HCT116 (cell line): Measurements from ENCODE around the gene NSG1. TPM values are rescaled to one million over a fixed set of nuclear protein-coding genes. Genes with fewer than 3 reads are reported as not detected.

Experiments
- ATAC-seq: fragments of 200-7000 bp; cut with Tn5 transposase; 2 replicates; pipeline ENCODE4 v1.9.1; 2020; ENCODE audit warnings: mild to moderate bottlenecking, moderate library complexity
- BruUV-seq: library from RNA; stranded (reverse); fragments of 400-500 nt; replicated peaks from 2 replicates; lab custom pipeline; 2021; lab: Mats Ljungman, UMichigan
- CTCF ChIA-PET: fragments of 300-600 bp; sonication (Branson Sonifier 250); formaldehyde crosslinking; loops from one replicate; lab custom pipeline; 2021; ENCODE audit warnings: antibody characterized with exemption; lab: Charles Lee
- POLR2A ChIA-PET: fragments of 300-600, 350-600 bp; sonication (Branson Sonifier 250); formaldehyde crosslinking; loops from one replicate; lab custom pipeline; 2021; ENCODE audit warnings: antibody characterized with exemption; lab: Charles Lee
- RAD21 ChIA-PET, 2 experiments: fragments of 300-600 bp; sonication (Branson Sonifier 250); formaldehyde crosslinking; loops; one replicate each; lab custom pipeline; 2023; ENCODE audit warnings: low total read pairs in 2 of 2; ENCODE audit not compliant: uncharacterized antibody in 2 of 2, unreplicated experiment in 2 of 2, low non-redundant PET in 1 of 2; lab: Charles Lee
- DNase-seq: peaks from one replicate; pipeline ENCODE4 v3.0.0-alpha.2; 2010; ENCODE audit warnings: low read depth, low spot score
- H2AFZ ChIP-seq: fragments of 200-600 bp; shearing (Covaris generic), sonication (generic); 2 replicates; pipeline ENCODE4 v1.6.1; 2017; ENCODE audit warnings: low read depth, mixed run types, mixed read lengths, antibody characterized with exemption, low read length; ENCODE audit not compliant: poor library complexity, severe bottlenecking
- H3K27ac ChIP-seq: 2 replicates; pipeline ENCODE4 v1.5.1; 2012; ENCODE audit warnings: low read depth, low read length
- H3K27me3 ChIP-seq: fragments of 200-600 bp; sonication (generic); 2 replicates; pipeline ENCODE4 v1.6.1; 2016; ENCODE audit warnings: mixed run types, low read length, mixed read lengths; ENCODE audit not compliant: insufficient read depth
- H3K36me3 ChIP-seq, 2 experiments: fragments of 200-500 bp in 1 of 2; fragments of 200-600 bp in 1 of 2; sonication (Bioruptor generic) in 1 of 2; sonication (generic) in 1 of 2; 2 replicates each; pipeline versions ENCODE4 v1.5.1 to v1.6.1; 2014 to 2016; ENCODE audit warnings: low read length in 2 of 2, inconsistent platforms in 1 of 2, mixed read lengths in 1 of 2, mixed run types in 1 of 2; ENCODE audit not compliant: insufficient read depth in 2 of 2, control insufficient read depth in 1 of 2
- H3K4me1 ChIP-seq, 2 experiments: fragments of 200-600 bp in 1 of 2; sonication (generic) in 1 of 2; 2 replicates each; pipeline versions ENCODE4 v1.5.1 to v1.6.1; 2012 to 2017; ENCODE audit warnings: low read length in 2 of 2, inconsistent platforms in 1 of 2, mild to moderate bottlenecking in 1 of 2, mixed read lengths in 1 of 2, mixed run types in 1 of 2, moderate library complexity in 1 of 2; ENCODE audit not compliant: insufficient read depth in 2 of 2, control insufficient read depth in 1 of 2
- H3K4me2 ChIP-seq: fragments of 200-600 bp; sonication (generic); 2 replicates; pipeline ENCODE4 v1.6.1; 2017; ENCODE audit warnings: mixed run types, low read length, mixed read lengths
- H3K4me3 ChIP-seq, 2 experiments: fragments of 200-600 bp in 1 of 2; sonication (generic) in 1 of 2; replicated peaks in 1 of 2; 2 replicates each; pipeline ENCODE4 v1.5.1; 2011 to 2016; ENCODE audit warnings: low read length in 2 of 2, control low read depth in 1 of 2, low read depth in 1 of 2, mild to moderate bottlenecking in 1 of 2, mixed read lengths in 1 of 2, mixed run types in 1 of 2
- H3K79me2 ChIP-seq: fragments of 200-600 bp; sonication (generic); 2 replicates; pipeline ENCODE4 v1.6.1; 2017; ENCODE audit warnings: mild to moderate bottlenecking, mixed run types, low read length, moderate library complexity, mixed read lengths; ENCODE audit not compliant: insufficient read depth
- H3K9ac ChIP-seq: fragments of 200-600 bp; sonication (generic); 2 replicates; pipeline ENCODE4 v1.6.1; 2016; ENCODE audit warnings: low read length, mixed read lengths
- H3K9me2 ChIP-seq: fragments of 200-600 bp; sonication (generic), shearing (Covaris generic); 2 replicates; pipeline ENCODE4 v1.6.1; 2017; ENCODE audit warnings: mixed run types, mild to moderate bottlenecking, moderate library complexity; ENCODE audit not compliant: insufficient read depth
- H3K9me3 ChIP-seq, 2 experiments: fragments of 200-500 bp in 1 of 2; fragments of 200-600 bp in 1 of 2; sonication (Bioruptor generic) in 1 of 2; sonication (generic) in 1 of 2; 2 replicates each; pipeline ENCODE4 v1.6.1; 2014 to 2017; ENCODE audit warnings: low read length in 2 of 2, mixed read lengths in 2 of 2, inconsistent platforms in 1 of 2, low read depth in 1 of 2, mild to moderate bottlenecking in 1 of 2, mixed run types in 1 of 2, moderate library complexity in 1 of 2; ENCODE audit not compliant: control insufficient read depth in 1 of 2, insufficient read depth in 1 of 2
- H4K20me1 ChIP-seq: fragments of 200-600 bp; sonication (generic), shearing (Covaris generic); 2 replicates; pipeline ENCODE4 v1.6.1; 2017; ENCODE audit warnings: mixed run types, mild to moderate bottlenecking, moderate library complexity; ENCODE audit not compliant: insufficient read depth
- ATF3 ChIP-seq: IDR thresholded peaks from 2 replicates; pipeline ENCODE4 v1.6.1; 2012
- CBX3 ChIP-seq: IDR thresholded peaks from 2 replicates; pipeline ENCODE4 v1.6.1; 2012; ENCODE audit warnings: low read depth
- CEBPB ChIP-seq: IDR thresholded peaks from 2 replicates; pipeline ENCODE4 v1.6.1; 2012; ENCODE audit warnings: low read depth
- EGR1 ChIP-seq: IDR thresholded peaks from 2 replicates; pipeline ENCODE4 v1.6.1; 2012; ENCODE audit warnings: low read depth
- ELF1 ChIP-seq: IDR thresholded peaks from 2 replicates; pipeline ENCODE4 v1.6.1; 2012; ENCODE audit warnings: low read depth, borderline replicate concordance
- EZH2 ChIP-seq: fragments of 200-600 bp; sonication (generic); IDR thresholded peaks from 2 replicates; pipeline ENCODE4 v1.6.1; 2017; ENCODE audit warnings: antibody characterized with exemption, mixed run types
- EZH2phosphoT487 ChIP-seq: fragments of 200-600 bp; IDR thresholded peaks from 2 replicates; pipeline ENCODE4 v1.6.1; 2018; ENCODE audit warnings: antibody characterized with exemption, borderline replicate concordance
- JUND ChIP-seq: IDR thresholded peaks from 2 replicates; pipeline ENCODE4 v1.6.1; 2012
- POLR2A ChIP-seq: IDR thresholded peaks from 2 replicates; pipeline ENCODE4 v1.7.0; 2011; ENCODE audit warnings: borderline replicate concordance; ENCODE audit not compliant: insufficient read depth, insufficient read length; ENCODE audit errors: extremely low read depth
- POLR2AphosphoS5 ChIP-seq: IDR thresholded peaks from 2 replicates; pipeline ENCODE4 v1.6.1; 2011; ENCODE audit warnings: mild to moderate bottlenecking, low read depth, low read length, moderate library complexity
- SIN3A ChIP-seq: IDR thresholded peaks from 2 replicates; pipeline ENCODE4 v1.6.1; 2012; ENCODE audit warnings: low read depth
- SP1 ChIP-seq: IDR thresholded peaks from 2 replicates; pipeline ENCODE4 v1.6.1; 2012; ENCODE audit warnings: low read depth
- SRF ChIP-seq: IDR thresholded peaks from 2 replicates; pipeline ENCODE4 v1.6.1; 2012; ENCODE audit warnings: low read depth
- TCF7L2 ChIP-seq: IDR thresholded peaks from 2 replicates; pipeline ENCODE4 v1.7.0; 2011; ENCODE audit warnings: borderline replicate concordance, inconsistent platforms; ENCODE audit not compliant: insufficient read depth, insufficient read length; ENCODE audit errors: extremely low read depth
- YY1 ChIP-seq: IDR thresholded peaks from 2 replicates; pipeline ENCODE4 v1.6.1; 2011; ENCODE audit warnings: low read length, low read depth, moderate library complexity, mild to moderate bottlenecking; ENCODE audit not compliant: insufficient replicate concordance; ENCODE audit errors: extremely low read depth
- ZBTB33 ChIP-seq: IDR thresholded peaks from 2 replicates; pipeline ENCODE4 v1.6.1; 2011; ENCODE audit warnings: mild to moderate bottlenecking, low read length, moderate library complexity; ENCODE audit not compliant: insufficient replicate concordance; ENCODE audit errors: extremely low read depth
- ZFX ChIP-seq: fragments of 450-650 bp; IDR thresholded peaks from 2 replicates; pipeline ENCODE4 v1.6.1; 2017
- ZNF274 ChIP-seq: fragments of 200-500 bp; sonication (Bioruptor generic); IDR thresholded peaks from 2 replicates; pipeline ENCODE4 v1.6.1; 2014; ENCODE audit warnings: mild to moderate bottlenecking, low read depth, low read length, inconsistent platforms
- intact Hi-C: fragments of 100-400 bp; cut with micrococcal nuclease; formaldehyde crosslinking; loops from 2 replicates; pipeline ENCODE4 v1.10.0; 2022
- total RNA-seq: library from RNA; stranded (reverse); gene quantifications from one replicate; pipeline ENCODE4 v1.2.1, GENCODE V29; 2021; ENCODE audit not compliant: unreplicated experiment
- TF ChIP-seq, protein P1 (sequence below): IDR thresholded peaks from 2 replicates; pipeline ENCODE4 v1.6.1; 2012; ENCODE audit warnings: low read depth
- TF ChIP-seq, protein P2 (sequence below): IDR thresholded peaks from 2 replicates; pipeline ENCODE4 v1.6.1; 2012

Gene NSG1
- total RNA-seq, 1 experiment from 2014 or later, result 0.12 TPM

DNA sequence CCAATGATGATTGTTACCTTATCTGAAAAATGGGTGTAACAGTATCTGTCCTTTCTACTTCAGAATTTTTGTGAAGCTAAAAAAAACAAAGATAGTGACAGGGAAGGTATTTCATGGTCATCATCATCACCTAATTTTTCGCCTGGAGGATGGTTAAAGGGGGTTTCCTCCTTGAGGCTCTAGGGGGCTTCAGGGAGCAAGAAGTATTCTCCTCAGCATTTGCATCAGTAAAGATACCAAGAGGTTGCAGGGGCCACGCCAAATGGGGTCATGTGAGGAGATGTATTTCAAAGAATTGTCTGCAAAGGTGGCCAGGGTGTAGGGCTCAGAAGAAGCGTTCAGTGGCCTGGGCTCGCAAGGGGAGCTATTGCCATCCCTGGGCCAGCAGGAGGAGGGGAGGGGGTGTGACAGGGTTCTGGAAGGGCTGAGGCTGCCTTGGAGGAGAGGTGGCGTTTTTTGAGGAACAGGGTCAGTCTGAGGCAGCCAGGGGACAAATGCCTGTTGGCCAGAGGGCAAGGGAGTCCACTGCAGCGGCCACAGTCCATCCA lies 7.3 kb upstream of the NSG1 start:
- TF ChIP-seq ZNF274 (no peak), ATF3 (no peak), TCF7L2 (no peak), SP1 (no peak), YY1 (no peak), ZFX (no peak), CEBPB (no peak), ZBTB33 (no peak), EZH2phosphoT487 (no peak), EZH2 (no peak), SIN3A (no peak), SRF (no peak), ELF1 (no peak), EGR1 (no peak), POLR2AphosphoS5 (no peak), JUND (no peak), POLR2A (no peak), CBX3 (no peak)
- TF ChIP-seq, protein P1, sequence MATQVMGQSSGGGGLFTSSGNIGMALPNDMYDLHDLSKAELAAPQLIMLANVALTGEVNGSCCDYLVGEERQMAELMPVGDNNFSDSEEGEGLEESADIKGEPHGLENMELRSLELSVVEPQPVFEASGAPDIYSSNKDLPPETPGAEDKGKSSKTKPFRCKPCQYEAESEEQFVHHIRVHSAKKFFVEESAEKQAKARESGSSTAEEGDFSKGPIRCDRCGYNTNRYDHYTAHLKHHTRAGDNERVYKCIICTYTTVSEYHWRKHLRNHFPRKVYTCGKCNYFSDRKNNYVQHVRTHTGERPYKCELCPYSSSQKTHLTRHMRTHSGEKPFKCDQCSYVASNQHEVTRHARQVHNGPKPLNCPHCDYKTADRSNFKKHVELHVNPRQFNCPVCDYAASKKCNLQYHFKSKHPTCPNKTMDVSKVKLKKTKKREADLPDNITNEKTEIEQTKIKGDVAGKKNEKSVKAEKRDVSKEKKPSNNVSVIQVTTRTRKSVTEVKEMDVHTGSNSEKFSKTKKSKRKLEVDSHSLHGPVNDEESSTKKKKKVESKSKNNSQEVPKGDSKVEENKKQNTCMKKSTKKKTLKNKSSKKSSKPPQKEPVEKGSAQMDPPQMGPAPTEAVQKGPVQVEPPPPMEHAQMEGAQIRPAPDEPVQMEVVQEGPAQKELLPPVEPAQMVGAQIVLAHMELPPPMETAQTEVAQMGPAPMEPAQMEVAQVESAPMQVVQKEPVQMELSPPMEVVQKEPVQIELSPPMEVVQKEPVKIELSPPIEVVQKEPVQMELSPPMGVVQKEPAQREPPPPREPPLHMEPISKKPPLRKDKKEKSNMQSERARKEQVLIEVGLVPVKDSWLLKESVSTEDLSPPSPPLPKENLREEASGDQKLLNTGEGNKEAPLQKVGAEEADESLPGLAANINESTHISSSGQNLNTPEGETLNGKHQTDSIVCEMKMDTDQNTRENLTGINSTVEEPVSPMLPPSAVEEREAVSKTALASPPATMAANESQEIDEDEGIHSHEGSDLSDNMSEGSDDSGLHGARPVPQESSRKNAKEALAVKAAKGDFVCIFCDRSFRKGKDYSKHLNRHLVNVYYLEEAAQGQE, result no peak
- TF ChIP-seq, protein P2, sequence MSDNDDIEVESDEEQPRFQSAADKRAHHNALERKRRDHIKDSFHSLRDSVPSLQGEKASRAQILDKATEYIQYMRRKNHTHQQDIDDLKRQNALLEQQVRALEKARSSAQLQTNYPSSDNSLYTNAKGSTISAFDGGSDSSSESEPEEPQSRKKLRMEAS, result no peak
- H3K4me3 ChIP-seq, result no peak overlapping the region
- no TSS peak for BruUV-seq
- no peaks in the 10 kb centered on the region for H3K36me3 ChIP-seq
- no peak overlapping the region for H3K9ac ChIP-seq
- ATAC-seq (no peak), DNase-seq (no peak)
- no peak overlapping the region for H3K27ac ChIP-seq
- no peaks in the 10 kb centered on the region for H3K9me2 ChIP-seq
- no peaks in the 10 kb centered on the region for H4K20me1 ChIP-seq
- intact Hi-C loops, result no loop called here
- H3K79me2 ChIP-seq, result no peaks in the 10 kb centered on the region
- H3K9me3 ChIP-seq, result no peaks in the 10 kb centered on the region
- no peak overlapping the region for H3K4me2 ChIP-seq
- CTCF ChIA-PET, result no interaction called here
- H2AFZ ChIP-seq, result no peak overlapping the region
- peaks cover 10% of the 10 kb centered on the region; the same call in 1 of the 2 replicates for H3K27me3 ChIP-seq
- RAD21 ChIA-PET, result no interaction called here
- POLR2A ChIA-PET, result no interaction called here
- H3K4me1 ChIP-seq, result no peaks in the 10 kb centered on the region
